WTC11 (cell line): ENCODE data around the gene EIF1AD. TPM values are rescaled to one million over a fixed set of nuclear protein-coding genes. Genes with fewer than 3 reads are reported as not detected.

Experiments
- ATAC-seq: fragments of 200-7000 bp; cut with Tn5 transposase; 2 replicates; pipeline ENCODE4 v1.10.0; 2021; ENCODE audit warnings: mild to moderate bottlenecking, moderate library complexity
- CTCF ChIA-PET: fragments of 300-600 bp; sonication (Branson Sonifier 250); formaldehyde crosslinking; loops from one replicate; lab custom pipeline; 2021; ENCODE audit warnings: antibody characterized with exemption; lab: Charles Lee
- POLR2A ChIA-PET: fragments of 350-600 bp; sonication (Branson Sonifier 250); formaldehyde crosslinking; loops from one replicate; lab custom pipeline; 2021; ENCODE audit warnings: antibody characterized with exemption; lab: Charles Lee
- DNase-seq: peaks from one replicate; pipeline ENCODE4 v3.0.0; 2021; ENCODE audit warnings: low spot score
- H3K27ac Mint-ChIP-seq: 2 replicates; pipeline ENCODE4 v1.8.0; 2021; ENCODE audit warnings: mixed read lengths
- H3K27me3 Mint-ChIP-seq: 2 replicates; pipeline ENCODE4 v1.8.0; 2021; ENCODE audit warnings: low read depth, mild to moderate bottlenecking, moderate library complexity, mixed read lengths
- H3K36me3 Mint-ChIP-seq: 2 replicates; pipeline ENCODE4 v1.8.0; 2021; ENCODE audit warnings: mixed read lengths
- H3K4me1 Mint-ChIP-seq: 2 replicates; pipeline ENCODE4 v1.8.0; 2022; ENCODE audit warnings: mixed read lengths
- H3K4me3 Mint-ChIP-seq: 2 replicates; pipeline ENCODE4 v1.8.0; 2021; ENCODE audit warnings: mild to moderate bottlenecking, moderate library complexity, mixed read lengths
- H3K9me3 Mint-ChIP-seq: 2 replicates; pipeline ENCODE4 v1.8.0; 2021; ENCODE audit warnings: mixed read lengths
- CBFB ChIP-seq: sonication (generic); formaldehyde crosslinking; IDR thresholded peaks from 2 replicates; pipeline ENCODE4 v1.8.1; 2022; ENCODE audit warnings: mild to moderate bottlenecking, low read depth, missing genetic modification reagents
- FOXJ3 ChIP-seq: sonication (generic); formaldehyde crosslinking; IDR thresholded peaks from 2 replicates; pipeline ENCODE4 v1.9.0; 2021; ENCODE audit warnings: missing genetic modification reagents, mild to moderate bottlenecking, borderline replicate concordance
- GABPB1 ChIP-seq: sonication (generic); formaldehyde crosslinking; IDR thresholded peaks from 2 replicates; pipeline ENCODE4 v1.8.1; 2023; ENCODE audit warnings: mild to moderate bottlenecking, missing genetic modification reagents
- GTF2I ChIP-seq: fragments of 250-450 bp; sonication (Bioruptor Pico); conservative IDR thresholded peaks from 2 replicates; pipeline ENCODE4 v1.4.0; 2021; ENCODE audit warnings: mild to moderate bottlenecking
- HMGA2 ChIP-seq: fragments of 250-450 bp; sonication (Bioruptor Pico); IDR thresholded peaks from 2 replicates; pipeline ENCODE4 v1.4.0; 2021; ENCODE audit warnings: mild to moderate bottlenecking, moderate library complexity
- MXD4 ChIP-seq: fragments of 250-450 bp; sonication (Bioruptor Pico); IDR thresholded peaks from 2 replicates; pipeline ENCODE4 v1.8.0; 2021; ENCODE audit warnings: mild to moderate bottlenecking, moderate library complexity, borderline replicate concordance
- NFE2L1 ChIP-seq: sonication (generic); formaldehyde crosslinking; IDR thresholded peaks from 2 replicates; pipeline ENCODE4 v1.8.1; 2023; ENCODE audit warnings: missing genetic modification reagents
- NR3C1 ChIP-seq: sonication (generic); formaldehyde crosslinking; conservative IDR thresholded peaks from 2 replicates; pipeline ENCODE4 v1.8.1; 2023; ENCODE audit warnings: low read depth, mild to moderate bottlenecking, missing genetic modification reagents
- OVOL2 ChIP-seq: fragments of 250-450 bp; sonication (Bioruptor Pico); IDR thresholded peaks from 2 replicates; pipeline ENCODE4 v1.9.0; 2021; ENCODE audit warnings: mild to moderate bottlenecking, borderline replicate concordance
- PRRX2 ChIP-seq: fragments of 250-450 bp; sonication (Bioruptor Pico); IDR thresholded peaks from 2 replicates; pipeline ENCODE4 v1.8.0; 2021; ENCODE audit warnings: mild to moderate bottlenecking
- SP1 ChIP-seq: sonication (generic); formaldehyde crosslinking; conservative IDR thresholded peaks from 2 replicates; pipeline ENCODE4 v1.8.1; 2022; ENCODE audit warnings: missing genetic modification reagents
- ZBTB21 ChIP-seq: sonication (generic); formaldehyde crosslinking; IDR thresholded peaks from 2 replicates; pipeline ENCODE4 v1.8.1; 2023; ENCODE audit warnings: mild to moderate bottlenecking, missing genetic modification reagents, borderline replicate concordance
- ZNF138 ChIP-seq: sonication (generic); formaldehyde crosslinking; conservative IDR thresholded peaks from 2 replicates; pipeline ENCODE4 v1.8.1; 2022; ENCODE audit warnings: mild to moderate bottlenecking, moderate library complexity, missing genetic modification reagents
- ZNF219 ChIP-seq: sonication (generic); formaldehyde crosslinking; IDR thresholded peaks from 2 replicates; pipeline ENCODE4 v1.8.0; 2023; ENCODE audit warnings: missing genetic modification reagents, mild to moderate bottlenecking, borderline replicate concordance
- total RNA-seq: library from RNA; stranded (reverse); gene quantifications from 3 replicates; pipeline ENCODE4 v1.2.3, GENCODE V29; 2021
- TF ChIP-seq, protein P1 (sequence below): fragments of 250-450 bp; sonication (Bioruptor Pico); IDR thresholded peaks from 2 replicates; pipeline ENCODE4 v1.9.0; 2021; ENCODE audit warnings: moderate library complexity, mild to moderate bottlenecking, inconsistent platforms, borderline replicate concordance
- TF ChIP-seq, protein P2 (sequence below): sonication (generic); formaldehyde crosslinking; IDR thresholded peaks from 2 replicates; pipeline ENCODE4 v1.8.1; 2022; ENCODE audit warnings: missing genetic modification reagents, borderline replicate concordance
- TF ChIP-seq, protein P3 (sequence below): sonication (generic); formaldehyde crosslinking; IDR thresholded peaks from 2 replicates; pipeline ENCODE4 v1.8.1; 2023; ENCODE audit warnings: mild to moderate bottlenecking, missing genetic modification reagents
- TF ChIP-seq, protein P4 (sequence below): sonication (generic); formaldehyde crosslinking; conservative IDR thresholded peaks from 2 replicates; pipeline ENCODE4 v1.8.1; 2022; ENCODE audit warnings: mild to moderate bottlenecking, missing genetic modification reagents
- TF ChIP-seq, protein P5 (sequence below): sonication (generic); formaldehyde crosslinking; IDR thresholded peaks from 2 replicates; pipeline ENCODE4 v1.8.1; 2023; ENCODE audit warnings: mild to moderate bottlenecking, missing genetic modification reagents
- TF ChIP-seq, protein P6 (sequence below): sonication (generic); formaldehyde crosslinking; IDR thresholded peaks from 2 replicates; pipeline ENCODE4 v1.8.0; 2023; ENCODE audit warnings: missing genetic modification reagents, mild to moderate bottlenecking, borderline replicate concordance
- TF ChIP-seq, protein P7 (sequence below): sonication (generic); formaldehyde crosslinking; IDR thresholded peaks from 2 replicates; pipeline ENCODE4 v1.8.1; 2023; ENCODE audit warnings: mild to moderate bottlenecking, missing genetic modification reagents, moderate library complexity
- TF ChIP-seq, protein P8 (sequence below): sonication (generic); formaldehyde crosslinking; IDR thresholded peaks from 2 replicates; pipeline ENCODE4 v1.8.1; 2023; ENCODE audit warnings: mild to moderate bottlenecking, moderate library complexity, missing genetic modification reagents

Gene EIF1AD
- total RNA-seq, 1 experiment from 2014 or later = 37.6 TPM

DNA sequence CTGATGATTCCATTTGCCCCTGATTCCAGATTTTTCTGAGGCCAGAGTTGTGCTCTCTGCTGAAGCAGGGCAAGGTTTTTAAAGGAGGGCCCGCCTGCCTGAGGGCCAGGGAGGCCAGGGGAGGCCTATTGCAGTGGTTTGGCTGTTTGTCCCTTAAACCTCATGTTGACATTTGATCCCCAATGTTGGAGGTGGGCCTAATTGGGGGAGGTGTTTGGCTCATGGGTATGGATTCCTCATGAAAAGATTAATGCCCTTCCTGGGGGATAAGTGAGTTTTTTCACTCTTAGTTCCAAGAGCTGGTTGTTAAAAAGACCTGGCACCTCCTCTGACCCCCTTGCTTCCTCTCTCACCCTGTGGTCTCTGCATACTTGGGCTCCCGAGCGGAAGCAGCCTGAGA lies 37.8 kb upstream of the EIF1AD start (continued):
- TF ChIP-seq, protein P1, sequence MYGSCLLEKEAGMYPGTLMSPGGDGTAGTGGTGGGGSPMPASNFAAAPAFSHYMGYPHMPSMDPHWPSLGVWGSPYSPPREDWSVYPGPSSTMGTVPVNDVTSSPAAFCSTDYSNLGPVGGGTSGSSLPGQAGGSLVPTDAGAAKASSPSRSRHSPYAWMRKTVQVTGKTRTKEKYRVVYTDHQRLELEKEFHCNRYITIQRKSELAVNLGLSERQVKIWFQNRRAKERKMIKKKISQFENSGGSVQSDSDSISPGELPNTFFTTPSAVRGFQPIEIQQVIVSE (CRISPR knock-in tag) = no peak
- TF ChIP-seq, protein P2, sequence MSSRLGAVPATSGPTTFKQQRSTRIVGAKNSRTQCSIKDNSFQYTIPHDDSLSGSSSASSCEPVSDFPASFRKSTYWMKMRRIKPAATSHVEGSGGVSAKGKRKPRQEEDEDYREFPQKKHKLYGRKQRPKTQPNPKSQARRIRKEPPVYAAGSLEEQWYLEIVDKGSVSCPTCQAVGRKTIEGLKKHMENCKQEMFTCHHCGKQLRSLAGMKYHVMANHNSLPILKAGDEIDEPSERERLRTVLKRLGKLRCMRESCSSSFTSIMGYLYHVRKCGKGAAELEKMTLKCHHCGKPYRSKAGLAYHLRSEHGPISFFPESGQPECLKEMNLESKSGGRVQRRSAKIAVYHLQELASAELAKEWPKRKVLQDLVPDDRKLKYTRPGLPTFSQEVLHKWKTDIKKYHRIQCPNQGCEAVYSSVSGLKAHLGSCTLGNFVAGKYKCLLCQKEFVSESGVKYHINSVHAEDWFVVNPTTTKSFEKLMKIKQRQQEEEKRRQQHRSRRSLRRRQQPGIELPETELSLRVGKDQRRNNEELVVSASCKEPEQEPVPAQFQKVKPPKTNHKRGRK (CRISPR knock-in tag) = no peak
- TF ChIP-seq MXD4 = no peak
- no peak for TF ChIP-seq SP1 (CRISPR knock-in tag)
- no peak for TF ChIP-seq ZBTB21 (CRISPR knock-in tag)
- TF ChIP-seq, protein P3, sequence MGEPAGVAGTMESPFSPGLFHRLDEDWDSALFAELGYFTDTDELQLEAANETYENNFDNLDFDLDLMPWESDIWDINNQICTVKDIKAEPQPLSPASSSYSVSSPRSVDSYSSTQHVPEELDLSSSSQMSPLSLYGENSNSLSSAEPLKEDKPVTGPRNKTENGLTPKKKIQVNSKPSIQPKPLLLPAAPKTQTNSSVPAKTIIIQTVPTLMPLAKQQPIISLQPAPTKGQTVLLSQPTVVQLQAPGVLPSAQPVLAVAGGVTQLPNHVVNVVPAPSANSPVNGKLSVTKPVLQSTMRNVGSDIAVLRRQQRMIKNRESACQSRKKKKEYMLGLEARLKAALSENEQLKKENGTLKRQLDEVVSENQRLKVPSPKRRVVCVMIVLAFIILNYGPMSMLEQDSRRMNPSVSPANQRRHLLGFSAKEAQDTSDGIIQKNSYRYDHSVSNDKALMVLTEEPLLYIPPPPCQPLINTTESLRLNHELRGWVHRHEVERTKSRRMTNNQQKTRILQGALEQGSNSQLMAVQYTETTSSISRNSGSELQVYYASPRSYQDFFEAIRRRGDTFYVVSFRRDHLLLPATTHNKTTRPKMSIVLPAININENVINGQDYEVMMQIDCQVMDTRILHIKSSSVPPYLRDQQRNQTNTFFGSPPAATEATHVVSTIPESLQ (CRISPR knock-in tag) = no peak
- no peak for TF ChIP-seq FOXJ3 (CRISPR knock-in tag)
- TF ChIP-seq CBFB (CRISPR knock-in tag) = no peak
- TF ChIP-seq, all 79 proteins: peak for 0

DNA sequence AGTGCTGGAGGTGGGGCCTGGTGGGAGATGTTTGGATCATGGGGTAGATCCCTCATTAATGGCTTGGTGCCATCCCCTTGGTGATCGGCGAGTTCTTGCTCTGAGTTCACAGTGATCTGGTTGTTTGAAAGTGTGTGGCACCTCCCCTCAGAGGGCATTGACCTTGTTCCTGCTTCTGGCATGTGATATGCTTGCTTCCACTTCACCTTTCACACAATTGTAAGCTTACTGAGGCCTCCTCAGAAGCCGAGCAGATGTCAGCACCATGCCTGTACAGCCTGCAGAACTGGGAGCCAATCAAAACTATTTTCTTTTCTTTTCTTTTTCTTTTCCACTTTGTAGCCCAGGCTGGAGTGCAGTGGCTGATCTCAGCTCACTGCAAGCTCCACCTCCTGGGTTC lies 35.4 kb upstream of the EIF1AD start:
- H3K36me3 Mint-ChIP-seq = peaks cover 25% of the 10 kb centered on the region
- TF ChIP-seq, protein P4, sequence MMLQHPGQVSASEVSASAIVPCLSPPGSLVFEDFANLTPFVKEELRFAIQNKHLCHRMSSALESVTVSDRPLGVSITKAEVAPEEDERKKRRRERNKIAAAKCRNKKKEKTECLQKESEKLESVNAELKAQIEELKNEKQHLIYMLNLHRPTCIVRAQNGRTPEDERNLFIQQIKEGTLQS (CRISPR knock-in tag) = no peak
- TF ChIP-seq PRRX2 (CRISPR knock-in tag) (no peak), GABPB1 (CRISPR knock-in tag) (no peak), NFE2L1 (CRISPR knock-in tag) (no peak), SP1 (CRISPR knock-in tag) (no peak), GTF2I (no peak), ZNF219 (CRISPR knock-in tag) (no peak), OVOL2 (CRISPR knock-in tag) (no peak), HMGA2 (no peak), ZNF138 (CRISPR knock-in tag) (no peak), NR3C1 (no peak)
- TF ChIP-seq, protein P5, sequence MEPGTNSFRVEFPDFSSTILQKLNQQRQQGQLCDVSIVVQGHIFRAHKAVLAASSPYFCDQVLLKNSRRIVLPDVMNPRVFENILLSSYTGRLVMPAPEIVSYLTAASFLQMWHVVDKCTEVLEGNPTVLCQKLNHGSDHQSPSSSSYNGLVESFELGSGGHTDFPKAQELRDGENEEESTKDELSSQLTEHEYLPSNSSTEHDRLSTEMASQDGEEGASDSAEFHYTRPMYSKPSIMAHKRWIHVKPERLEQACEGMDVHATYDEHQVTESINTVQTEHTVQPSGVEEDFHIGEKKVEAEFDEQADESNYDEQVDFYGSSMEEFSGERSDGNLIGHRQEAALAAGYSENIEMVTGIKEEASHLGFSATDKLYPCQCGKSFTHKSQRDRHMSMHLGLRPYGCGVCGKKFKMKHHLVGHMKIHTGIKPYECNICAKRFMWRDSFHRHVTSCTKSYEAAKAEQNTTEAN (CRISPR knock-in tag) = no peak
- TF ChIP-seq, protein P6, sequence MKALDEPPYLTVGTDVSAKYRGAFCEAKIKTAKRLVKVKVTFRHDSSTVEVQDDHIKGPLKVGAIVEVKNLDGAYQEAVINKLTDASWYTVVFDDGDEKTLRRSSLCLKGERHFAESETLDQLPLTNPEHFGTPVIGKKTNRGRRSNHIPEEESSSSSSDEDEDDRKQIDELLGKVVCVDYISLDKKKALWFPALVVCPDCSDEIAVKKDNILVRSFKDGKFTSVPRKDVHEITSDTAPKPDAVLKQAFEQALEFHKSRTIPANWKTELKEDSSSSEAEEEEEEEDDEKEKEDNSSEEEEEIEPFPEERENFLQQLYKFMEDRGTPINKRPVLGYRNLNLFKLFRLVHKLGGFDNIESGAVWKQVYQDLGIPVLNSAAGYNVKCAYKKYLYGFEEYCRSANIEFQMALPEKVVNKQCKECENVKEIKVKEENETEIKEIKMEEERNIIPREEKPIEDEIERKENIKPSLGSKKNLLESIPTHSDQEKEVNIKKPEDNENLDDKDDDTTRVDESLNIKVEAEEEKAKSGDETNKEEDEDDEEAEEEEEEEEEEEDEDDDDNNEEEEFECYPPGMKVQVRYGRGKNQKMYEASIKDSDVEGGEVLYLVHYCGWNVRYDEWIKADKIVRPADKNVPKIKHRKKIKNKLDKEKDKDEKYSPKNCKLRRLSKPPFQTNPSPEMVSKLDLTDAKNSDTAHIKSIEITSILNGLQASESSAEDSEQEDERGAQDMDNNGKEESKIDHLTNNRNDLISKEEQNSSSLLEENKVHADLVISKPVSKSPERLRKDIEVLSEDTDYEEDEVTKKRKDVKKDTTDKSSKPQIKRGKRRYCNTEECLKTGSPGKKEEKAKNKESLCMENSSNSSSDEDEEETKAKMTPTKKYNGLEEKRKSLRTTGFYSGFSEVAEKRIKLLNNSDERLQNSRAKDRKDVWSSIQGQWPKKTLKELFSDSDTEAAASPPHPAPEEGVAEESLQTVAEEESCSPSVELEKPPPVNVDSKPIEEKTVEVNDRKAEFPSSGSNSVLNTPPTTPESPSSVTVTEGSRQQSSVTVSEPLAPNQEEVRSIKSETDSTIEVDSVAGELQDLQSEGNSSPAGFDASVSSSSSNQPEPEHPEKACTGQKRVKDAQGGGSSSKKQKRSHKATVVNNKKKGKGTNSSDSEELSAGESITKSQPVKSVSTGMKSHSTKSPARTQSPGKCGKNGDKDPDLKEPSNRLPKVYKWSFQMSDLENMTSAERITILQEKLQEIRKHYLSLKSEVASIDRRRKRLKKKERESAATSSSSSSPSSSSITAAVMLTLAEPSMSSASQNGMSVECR (CRISPR knock-in tag) = no peak
- TF ChIP-seq, protein P7, sequence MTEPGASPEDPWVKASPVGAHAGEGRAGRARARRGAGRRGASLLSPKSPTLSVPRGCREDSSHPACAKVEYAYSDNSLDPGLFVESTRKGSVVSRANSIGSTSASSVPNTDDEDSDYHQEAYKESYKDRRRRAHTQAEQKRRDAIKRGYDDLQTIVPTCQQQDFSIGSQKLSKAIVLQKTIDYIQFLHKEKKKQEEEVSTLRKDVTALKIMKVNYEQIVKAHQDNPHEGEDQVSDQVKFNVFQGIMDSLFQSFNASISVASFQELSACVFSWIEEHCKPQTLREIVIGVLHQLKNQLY (CRISPR knock-in tag) = no peak
- TF ChIP-seq, protein P8, sequence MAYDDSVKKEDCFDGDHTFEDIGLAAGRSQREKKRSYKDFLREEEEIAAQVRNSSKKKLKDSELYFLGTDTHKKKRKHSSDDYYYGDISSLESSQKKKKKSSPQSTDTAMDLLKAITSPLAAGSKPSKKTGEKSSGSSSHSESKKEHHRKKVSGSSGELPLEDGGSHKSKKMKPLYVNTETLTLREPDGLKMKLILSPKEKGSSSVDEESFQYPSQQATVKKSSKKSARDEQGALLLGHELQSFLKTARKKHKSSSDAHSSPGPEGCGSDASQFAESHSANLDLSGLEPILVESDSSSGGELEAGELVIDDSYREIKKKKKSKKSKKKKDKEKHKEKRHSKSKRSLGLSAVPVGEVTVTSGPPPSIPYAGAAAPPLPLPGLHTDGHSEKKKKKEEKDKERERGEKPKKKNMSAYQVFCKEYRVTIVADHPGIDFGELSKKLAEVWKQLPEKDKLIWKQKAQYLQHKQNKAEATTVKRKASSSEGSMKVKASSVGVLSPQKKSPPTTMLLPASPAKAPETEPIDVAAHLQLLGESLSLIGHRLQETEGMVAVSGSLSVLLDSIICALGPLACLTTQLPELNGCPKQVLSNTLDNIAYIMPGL = no peak

More for the DNA sequence above, 35.4 kb upstream of the EIF1AD start:
- H3K4me3 Mint-ChIP-seq = no peak overlapping the region
- H3K9me3 Mint-ChIP-seq = peaks cover 19% of the 10 kb centered on the region
- no peak for ATAC-seq
- no peaks in the 10 kb centered on the region for H3K4me1 Mint-ChIP-seq
- ChIA-PET CTCF (interaction anchor here (1.5 to 2.5 kb wide), 2 partner anchors 8 to 15 kb away, joined by 6 to 21 read pairs; no protein-coding TSS in a partner anchor), POLR2A (no interaction called here)
- no peak overlapping the region for H3K27ac Mint-ChIP-seq
- no peak for DNase-seq
- H3K27me3 Mint-ChIP-seq = peaks cover 22% of the 10 kb centered on the region
